H9 (cell line): ENCODE measurements around the gene MYOCD. TPM values are rescaled to one million over a fixed set of nuclear protein-coding genes. Genes with fewer than 3 reads are reported as not detected.

Source experiments
- DNase-seq: peaks from one replicate; pipeline ENCODE4 v3.0.0-alpha.2; 2017
- H2AFZ ChIP-seq: one replicate; pipeline ENCODE4 v1.6.1; 2013; ENCODE audit warnings: mild to moderate bottlenecking, low read length, control low read depth, moderate library complexity
- H2AK5ac ChIP-seq: 2 replicates; pipeline ENCODE4 v1.6.1; 2013; ENCODE audit warnings: low read length, control low read depth, mixed read lengths; ENCODE audit not compliant: insufficient read length
- H2BK120ac ChIP-seq: one replicate; pipeline ENCODE4 v1.6.1; 2013; ENCODE audit warnings: low read depth, mild to moderate bottlenecking, low read length, control low read depth, inconsistent platforms; ENCODE audit not compliant: poor library complexity, severe bottlenecking
- H2BK12ac ChIP-seq: 2 replicates; pipeline ENCODE4 v1.6.1; 2013; ENCODE audit warnings: low read length, control low read depth, mixed read lengths, low read depth; ENCODE audit not compliant: insufficient read length
- H2BK15ac ChIP-seq: 2 replicates; pipeline ENCODE4 v1.6.1; 2013; ENCODE audit warnings: low read depth, low read length, control low read depth
- H2BK20ac ChIP-seq: one replicate; pipeline ENCODE4 v1.6.1; 2013; ENCODE audit warnings: low read depth, mild to moderate bottlenecking, low read length, control low read depth, inconsistent platforms; ENCODE audit not compliant: poor library complexity, severe bottlenecking
- H2BK5ac ChIP-seq: 2 replicates; pipeline ENCODE4 v1.6.1; 2013; ENCODE audit warnings: low read length, control low read depth, mixed read lengths; ENCODE audit not compliant: insufficient read length
- H3K14ac ChIP-seq: 2 replicates; pipeline ENCODE4 v1.6.1; 2013; ENCODE audit warnings: low read length, control low read depth; ENCODE audit not compliant: insufficient read depth
- H3K18ac ChIP-seq: 2 replicates; pipeline ENCODE4 v1.6.1; 2013; ENCODE audit warnings: low read depth, mild to moderate bottlenecking, mixed read lengths, low read length, control low read depth; ENCODE audit not compliant: insufficient read length
- H3K23ac ChIP-seq: 2 replicates; pipeline ENCODE4 v1.6.1; 2013; ENCODE audit warnings: low read length, control low read depth, mixed read lengths, low read depth; ENCODE audit not compliant: insufficient read length
- H3K23me2 ChIP-seq: 2 replicates; pipeline ENCODE4 v1.6.1; 2013; ENCODE audit warnings: low read depth, mild to moderate bottlenecking, mixed read lengths, low read length, control low read depth; ENCODE audit not compliant: insufficient read length, poor library complexity, severe bottlenecking
- H3K27ac ChIP-seq: 2 replicates; pipeline ENCODE4 v1.5.1; 2013; ENCODE audit warnings: low read length, control low read depth, mixed read lengths, low read depth; ENCODE audit not compliant: insufficient read length
- H3K27me3 ChIP-seq: 2 replicates; pipeline ENCODE4 v1.6.1; 2013; ENCODE audit warnings: low read length, control low read depth, inconsistent platforms; ENCODE audit not compliant: insufficient read depth
- H3K4ac ChIP-seq: 2 replicates; pipeline ENCODE4 v1.6.1; 2013; ENCODE audit warnings: low read depth, mild to moderate bottlenecking, control low read depth, inconsistent platforms, low read length, moderate library complexity
- H3K4me1 ChIP-seq: 2 replicates; pipeline ENCODE4 v1.6.1; 2013; ENCODE audit warnings: low read length, control low read depth, inconsistent platforms; ENCODE audit not compliant: insufficient read depth
- H3K4me2 ChIP-seq: 2 replicates; pipeline ENCODE4 v1.6.1; 2013; ENCODE audit warnings: low read length, control low read depth, mixed read lengths; ENCODE audit not compliant: insufficient read length, insufficient read depth
- H3K56ac ChIP-seq: 2 replicates; pipeline ENCODE4 v1.6.1; 2013; ENCODE audit warnings: low read depth, mild to moderate bottlenecking, mixed read lengths, low read length, control low read depth; ENCODE audit not compliant: insufficient read length
- H3K79me1 ChIP-seq: 2 replicates; pipeline ENCODE4 v1.6.1; 2013; ENCODE audit warnings: low read depth, mild to moderate bottlenecking, moderate library complexity, low read length, control low read depth, inconsistent platforms; ENCODE audit not compliant: insufficient read depth, poor library complexity, severe bottlenecking
- H3K79me2 ChIP-seq: 2 replicates; pipeline ENCODE4 v1.6.1; 2013; ENCODE audit warnings: low read length, control low read depth, inconsistent platforms; ENCODE audit not compliant: insufficient read depth
- H3K9ac ChIP-seq: 2 replicates; pipeline ENCODE4 v1.6.1; 2013; ENCODE audit warnings: low read length, control low read depth, mixed read lengths; ENCODE audit not compliant: insufficient read length; ENCODE audit errors: extremely low read depth
- H3K9me3 ChIP-seq: one replicate; pipeline ENCODE4 v1.6.1; 2013; ENCODE audit warnings: low read depth, low read length, inconsistent platforms; ENCODE audit not compliant: control insufficient read depth
- H3T11ph ChIP-seq: one replicate; pipeline ENCODE4 v1.6.1; 2013; ENCODE audit warnings: mild to moderate bottlenecking, low read length, control low read depth, inconsistent platforms
- H4K20me1 ChIP-seq: one replicate; pipeline ENCODE4 v1.6.1; 2013; ENCODE audit not compliant: control insufficient read depth, insufficient read length, insufficient read depth
- H4K5ac ChIP-seq: 2 replicates; pipeline ENCODE4 v1.6.1; 2013; ENCODE audit warnings: low read depth, mild to moderate bottlenecking, mixed read lengths, low read length, control low read depth; ENCODE audit not compliant: insufficient read length
- H4K8ac ChIP-seq: replicated peaks from 2 replicates; pipeline ENCODE4 v1.6.1; 2013; ENCODE audit warnings: low read length, control low read depth, mixed read lengths, low read depth; ENCODE audit not compliant: insufficient read length
- H4K91ac ChIP-seq: 2 replicates; pipeline ENCODE4 v1.6.1; 2013; ENCODE audit warnings: low read depth, mild to moderate bottlenecking, moderate library complexity, mixed read lengths, low read length, control low read depth; ENCODE audit not compliant: insufficient read length
- H3K27ac Mint-ChIP-seq, 3 experiments: 2 replicates in 2 of 3; 3 replicates in 1 of 3; pipeline ENCODE4 v1.8.0; 2020 to 2021; ENCODE audit warnings: mixed read lengths in 3 of 3, mild to moderate bottlenecking in 1 of 3, moderate library complexity in 1 of 3
- H3K27me3 Mint-ChIP-seq: 2 replicates; pipeline ENCODE4 v1.8.0; 2021; ENCODE audit warnings: low read depth, mild to moderate bottlenecking, moderate library complexity, mixed read lengths
- H3K36me3 Mint-ChIP-seq, 3 experiments: 2 replicates in 2 of 3; 3 replicates in 1 of 3; pipeline ENCODE4 v1.8.0; 2020 to 2021; ENCODE audit warnings: low read depth in 3 of 3, mixed read lengths in 3 of 3; ENCODE audit not compliant: insufficient read depth in 1 of 3
- H3K4me1 Mint-ChIP-seq, 2 experiments: 2 replicates each; pipeline ENCODE4 v1.8.0; 2020; ENCODE audit warnings: mixed read lengths in 2 of 2
- H3K4me3 Mint-ChIP-seq, 2 experiments: 2 replicates in 1 of 2; 3 replicates in 1 of 2; pipeline ENCODE4 v1.8.0; 2020 to 2021; ENCODE audit warnings: mild to moderate bottlenecking in 2 of 2, mixed read lengths in 2 of 2, moderate library complexity in 1 of 2
- H3K9me3 Mint-ChIP-seq, 2 experiments: 2 replicates in 1 of 2; 3 replicates in 1 of 2; pipeline ENCODE4 v1.8.0; 2020; ENCODE audit warnings: mild to moderate bottlenecking in 2 of 2, mixed read lengths in 2 of 2, moderate library complexity in 1 of 2
- WGBS: extraction: QIAGEN DNeasy Blood & Tissue Kit; methylation state at CpG from one replicate; pipeline ENCODE4 v1.1.7; 2013; ENCODE audit warnings: missing lambda C conversion rate, low lambda C conversion rate, mixed read lengths; ENCODE audit not compliant: insufficient read length; ENCODE audit errors: extremely low coverage; 5-methylcytosine and 5-hydroxymethylcytosine counted together
- total RNA-seq: library from RNA; stranded (reverse); gene quantifications from 2 replicates; pipeline ENCODE4 v1.2.1, GENCODE V29; 2021
- TF ChIP-seq, protein P1 (sequence below): fragments of 200-600 bp; sonication (generic); conservative IDR thresholded peaks from 3 replicates; pipeline ENCODE4 v1.8.0; 2021; ENCODE audit warnings: antibody characterized with exemption, mild to moderate bottlenecking

Gene MYOCD
- total RNA-seq, 1 experiment from 2014 or later = 0.17 TPM

- H3K27ac ChIP-seq = no peak overlapping the region
- no peaks in the 10 kb centered on the region for H3K27me3 Mint-ChIP-seq
Observed at GRCh38 chr17:12739500-12739899, 73.8 kb downstream of the MYOCD start.

More at GRCh38 chr17:12739500-12739899, 73.8 kb downstream of the MYOCD start:
- Histone ChIP-seq H4K5ac (no peak overlapping the region), H2BK12ac (no peak overlapping the region), H2AFZ (no peak overlapping the region), H2BK20ac (no peak overlapping the region), H3K27me3 (no peaks in the 10 kb centered on the region), H3K18ac (no peak overlapping the region), H3K79me2 (no peaks in the 10 kb centered on the region), H2BK5ac (no peak overlapping the region), H3K9ac (no peak overlapping the region), H3T11ph (no peak overlapping the region), H2BK15ac (no peak overlapping the region), H3K9me3 (no peaks in the 10 kb centered on the region), H3K4me1 (no peaks in the 10 kb centered on the region; the same call in 1 of the 2 replicates), H4K20me1 (no peaks in the 10 kb centered on the region), H3K4ac (no peak overlapping the region), H3K23me2 (peaks cover 2% of the 10 kb centered on the region), H3K79me1 (no peaks in the 10 kb centered on the region), H4K8ac (no peak overlapping the region), H3K14ac (no peak overlapping the region), H3K23ac (no peak overlapping the region), H3K4me2 (no peak overlapping the region), H2BK120ac (no peak overlapping the region), H4K91ac (no peak overlapping the region), H3K56ac (no peak overlapping the region), H2AK5ac (no peak overlapping the region)
- TF ChIP-seq, protein P1, sequence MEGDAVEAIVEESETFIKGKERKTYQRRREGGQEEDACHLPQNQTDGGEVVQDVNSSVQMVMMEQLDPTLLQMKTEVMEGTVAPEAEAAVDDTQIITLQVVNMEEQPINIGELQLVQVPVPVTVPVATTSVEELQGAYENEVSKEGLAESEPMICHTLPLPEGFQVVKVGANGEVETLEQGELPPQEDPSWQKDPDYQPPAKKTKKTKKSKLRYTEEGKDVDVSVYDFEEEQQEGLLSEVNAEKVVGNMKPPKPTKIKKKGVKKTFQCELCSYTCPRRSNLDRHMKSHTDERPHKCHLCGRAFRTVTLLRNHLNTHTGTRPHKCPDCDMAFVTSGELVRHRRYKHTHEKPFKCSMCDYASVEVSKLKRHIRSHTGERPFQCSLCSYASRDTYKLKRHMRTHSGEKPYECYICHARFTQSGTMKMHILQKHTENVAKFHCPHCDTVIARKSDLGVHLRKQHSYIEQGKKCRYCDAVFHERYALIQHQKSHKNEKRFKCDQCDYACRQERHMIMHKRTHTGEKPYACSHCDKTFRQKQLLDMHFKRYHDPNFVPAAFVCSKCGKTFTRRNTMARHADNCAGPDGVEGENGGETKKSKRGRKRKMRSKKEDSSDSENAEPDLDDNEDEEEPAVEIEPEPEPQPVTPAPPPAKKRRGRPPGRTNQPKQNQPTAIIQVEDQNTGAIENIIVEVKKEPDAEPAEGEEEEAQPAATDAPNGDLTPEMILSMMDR = no peak
- Mint-ChIP-seq H3K27ac (peak overlapping the region in 1 of 3 experiments; percentile 86; a peak in 1 of 7 replicates), H3K36me3 (no peaks in the 10 kb centered on the region), H3K4me3 (no peak overlapping the region), H3K4me1 (peaks cover 9% of the 10 kb centered on the region in 2 experiments), H3K9me3 (no peaks in the 10 kb centered on the region; a peak in 2 of 5 replicates)
- no CpG with 5 or more reads among the region's 4 CpGs for WGBS
- DNase-seq = no peak
